K562 (cell line): ENCODE results near the gene USHBP1. TPM values are rescaled to one million over a fixed set of nuclear protein-coding genes. Genes with fewer than 3 reads are reported as not detected.
A peak's percentile ranks its signal among the peaks of the same experiment; 100 is the strongest.

ENCODE experiments used
- C11orf30 ChIP-seq: fragments of 450-650 bp; IDR thresholded peaks from 2 replicates; pipeline ENCODE4 v1.6.1; 2016; ENCODE audit warnings: low read depth, mild to moderate bottlenecking
- CHAMP1 ChIP-seq: fragments of 450-650 bp; IDR thresholded peaks from 2 replicates; pipeline ENCODE4 v1.6.1; 2016; ENCODE audit warnings: mild to moderate bottlenecking
- CTBP1 ChIP-seq: fragments of 450-650 bp; IDR thresholded peaks from 2 replicates; pipeline ENCODE4 v1.6.1; 2016; ENCODE audit warnings: borderline replicate concordance
- DMBX1 ChIP-seq: fragments of 250-450 bp; sonication (Bioruptor Pico); IDR thresholded peaks from 2 replicates; pipeline ENCODE4 v1.8.0; 2022; ENCODE audit warnings: inconsistent platforms, mild to moderate bottlenecking, moderate library complexity, borderline replicate concordance
- FOXJ2 ChIP-seq: fragments of 200-800 bp; sonication (Bioruptor generic); IDR thresholded peaks from 2 replicates; pipeline ENCODE4 v1.6.1; 2016; ENCODE audit warnings: missing genetic modification characterization, missing compliant biosample characterization
- FOXK2 ChIP-seq, 2 experiments: fragments of 450-650 bp; IDR thresholded peaks in 1 of 2; conservative IDR thresholded peaks in 1 of 2; 2 replicates each; pipeline ENCODE4 v1.6.1; 2016; ENCODE audit warnings: low read depth in 2 of 2, mild to moderate bottlenecking in 1 of 2
- HNRNPLL ChIP-seq: fragments of 200-400 bp; formaldehyde crosslinking; IDR thresholded peaks from 2 replicates; pipeline ENCODE4 v1.6.1; 2017; ENCODE audit warnings: low read length, low read depth, mild to moderate bottlenecking; ENCODE audit not compliant: poor library complexity, severe bottlenecking
- JUN ChIP-seq, 2 experiments: sonication (generic) in 1 of 2; formaldehyde crosslinking in 1 of 2; IDR thresholded peaks; 2 replicates each; pipeline versions ENCODE4 v1.6.1 to v1.8.0; 2012 to 2022; ENCODE audit warnings: borderline replicate concordance in 2 of 2, mild to moderate bottlenecking in 2 of 2, improper control_type of control experiment in 1 of 2, low read depth in 1 of 2, low read length in 1 of 2, missing genetic modification reagents in 1 of 2
- KHSRP ChIP-seq: fragments of 450-650 bp; IDR thresholded peaks from 2 replicates; pipeline ENCODE4 v1.6.1; 2017
- PHF20 ChIP-seq: fragments of 450-650 bp; IDR thresholded peaks from 2 replicates; pipeline ENCODE4 v1.6.1; 2018; ENCODE audit not compliant: partially characterized antibody
- PHF8 ChIP-seq: fragments of 200-600 bp; sonication (generic); IDR thresholded peaks from 2 replicates; pipeline ENCODE4 v1.6.1; 2012; ENCODE audit warnings: mixed run types, mild to moderate bottlenecking, inconsistent platforms, low read length, moderate library complexity, borderline replicate concordance
- PYGO2 ChIP-seq: fragments of 450-650 bp; IDR thresholded peaks from 2 replicates; pipeline ENCODE4 v1.6.1; 2016; ENCODE audit warnings: mild to moderate bottlenecking, missing genetic modification characterization, moderate library complexity, missing compliant biosample characterization
- RAD51 ChIP-seq: fragments of 450-650 bp; IDR thresholded peaks from 2 replicates; pipeline ENCODE4 v1.7.1; 2016; ENCODE audit warnings: low read depth, mild to moderate bottlenecking, borderline replicate concordance
- TBL1XR1 ChIP-seq, 2 experiments: IDR thresholded peaks; 2 replicates each; pipeline ENCODE4 v1.6.1; 2012; ENCODE audit warnings: improper control_type of control experiment in 2 of 2, low read length in 2 of 2, mild to moderate bottlenecking in 1 of 2
- ZKSCAN1 ChIP-seq: fragments of 150-350 bp; IDR thresholded peaks from 2 replicates; pipeline ENCODE4 v1.6.1; 2016; ENCODE audit warnings: low read depth, low read length
- polyA plus RNA-seq, 8 experiments: library from polyadenylated mRNA; depleted of rRNA in 4 of 8; stranded (reverse) in 5 of 8; unstranded in 3 of 8; fragments of >200 nt; fragmentation: Nextera tagmentation in 2 of 8; fragmentation: Illumina TruSeq in 1 of 8; extraction: Ambion mirVana in 2 of 8; extraction: Trizol in 1 of 8; gene quantifications; 2 replicates each; pipeline versions ENCODE4 v1.2.1 to v1.2.3, GENCODE V29; 2011 to 2014; ENCODE audit warnings: inconsistent platforms in 1 of 8, missing spikeins in 1 of 8
- total RNA-seq, 7 experiments: library from RNA; depleted of rRNA in 6 of 7; stranded (reverse); fragments of >200 nt in 6 of 7; fragmentation: Illumina TruSeq in 2 of 7; extraction: Trizol in 2 of 7; gene quantifications; 2 replicates each; pipeline versions ENCODE4 v1.2.1 to v1.2.3, GENCODE V29; 2011 to 2021; ENCODE audit warnings: low replicate concordance in 1 of 7
- TF ChIP-seq, protein P1 (sequence below): fragments of 250-450 bp; sonication (Bioruptor Pico); IDR thresholded peaks from 2 replicates; pipeline ENCODE4 v1.5.0; 2020; ENCODE audit warnings: mild to moderate bottlenecking, borderline replicate concordance
- TF ChIP-seq, protein P2 (sequence below), 2 experiments: fragments of 450-650 bp in 1 of 2; sonication (generic) in 1 of 2; formaldehyde crosslinking in 1 of 2; IDR thresholded peaks in 1 of 2; conservative IDR thresholded peaks in 1 of 2; 2 replicates each; pipeline versions ENCODE4 v1.6.1 to v1.8.1; 2016 to 2023; ENCODE audit warnings: mild to moderate bottlenecking in 2 of 2, moderate library complexity in 2 of 2, inconsistent platforms in 1 of 2, missing genetic modification reagents in 1 of 2
- TF ChIP-seq, protein P3 (sequence below): fragments of 200-800 bp; sonication (Bioruptor generic); IDR thresholded peaks from 2 replicates; pipeline ENCODE4 v1.6.1; 2017; ENCODE audit warnings: missing genetic modification characterization, missing compliant biosample characterization

USHBP1 gene
- total and polyA plus RNA-seq, 9 of the 15 experiments (the other 6 are each of a cell fraction or from before 2014, with no cell fraction given), result 0.03 to 0.10 (median 0.05) TPM; not detected in 5

DNA sequence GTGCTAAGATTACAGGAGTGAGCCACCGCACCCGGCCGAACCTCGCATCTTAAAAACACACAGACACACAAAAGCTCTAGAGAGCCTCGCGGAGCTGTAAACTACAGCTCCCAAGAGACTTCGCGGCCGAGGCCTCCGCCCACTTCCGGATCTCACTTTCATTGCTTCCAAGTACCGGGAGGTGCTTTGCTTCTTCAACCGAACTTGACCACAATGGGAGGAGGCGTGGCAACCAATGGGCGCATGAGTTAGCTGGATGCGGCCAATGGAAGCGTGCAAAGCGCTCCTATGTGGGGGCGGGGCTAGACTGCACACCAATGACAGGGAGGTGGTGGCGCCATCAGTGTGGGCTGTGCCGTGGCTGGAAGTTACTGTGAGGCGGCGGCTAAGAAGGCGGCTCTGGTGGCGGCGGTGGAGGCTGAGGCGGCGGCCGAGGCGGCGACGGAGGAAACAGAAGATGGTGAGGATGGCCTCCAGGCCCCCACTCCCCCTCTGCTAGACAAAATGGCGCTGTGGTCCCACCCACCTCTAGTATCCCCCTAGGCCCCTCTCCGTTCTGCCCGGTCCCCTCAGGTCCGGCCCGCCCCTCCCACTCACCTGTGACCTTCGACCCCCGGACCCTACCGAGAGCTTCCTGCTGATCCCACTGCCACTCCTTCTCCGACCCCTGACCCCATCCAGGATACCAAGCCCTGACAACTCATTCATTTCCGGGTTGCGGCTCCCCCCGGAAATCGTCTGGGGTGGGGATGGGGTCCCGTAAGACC lies 44.8 kb upstream of the USHBP1 start, which contains the start of gene DDA1 (continued):
- TF ChIP-seq, protein P1, sequence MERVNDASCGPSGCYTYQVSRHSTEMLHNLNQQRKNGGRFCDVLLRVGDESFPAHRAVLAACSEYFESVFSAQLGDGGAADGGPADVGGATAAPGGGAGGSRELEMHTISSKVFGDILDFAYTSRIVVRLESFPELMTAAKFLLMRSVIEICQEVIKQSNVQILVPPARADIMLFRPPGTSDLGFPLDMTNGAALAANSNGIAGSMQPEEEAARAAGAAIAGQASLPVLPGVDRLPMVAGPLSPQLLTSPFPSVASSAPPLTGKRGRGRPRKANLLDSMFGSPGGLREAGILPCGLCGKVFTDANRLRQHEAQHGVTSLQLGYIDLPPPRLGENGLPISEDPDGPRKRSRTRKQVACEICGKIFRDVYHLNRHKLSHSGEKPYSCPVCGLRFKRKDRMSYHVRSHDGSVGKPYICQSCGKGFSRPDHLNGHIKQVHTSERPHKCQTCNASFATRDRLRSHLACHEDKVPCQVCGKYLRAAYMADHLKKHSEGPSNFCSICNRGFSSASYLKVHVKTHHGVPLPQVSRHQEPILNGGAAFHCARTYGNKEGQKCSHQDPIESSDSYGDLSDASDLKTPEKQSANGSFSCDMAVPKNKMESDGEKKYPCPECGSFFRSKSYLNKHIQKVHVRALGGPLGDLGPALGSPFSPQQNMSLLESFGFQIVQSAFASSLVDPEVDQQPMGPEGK (CRISPR knock-in tag), result no peak
- TF ChIP-seq FOXK2 (conservative IDR thresholded peaks at IDR 0.05 in 1 of 2, IDR thresholded peaks at IDR 0.05 in 1 of 2; ENCODE audit: low read depth in 2 of 2) (peak; percentile 36; a peak in 2 of 4 replicates), PHF20 (no peak), RAD51 (no peak), HNRNPLL (no peak), PHF8 (peak; percentile 78; the same call in 1 of the 2 replicates), PYGO2 (tag) (no peak), DMBX1 (CRISPR knock-in tag) (no peak), CTBP1 (peak; percentile 50; the same call in 1 of the 2 replicates), CHAMP1 (no peak), TBL1XR1 (IDR thresholded peaks at IDR 0.05; ENCODE audit: low read length in 2 of 2) (peak in 1 of 2 experiments; percentile 66; a peak in 1 of 4 replicates), KHSRP (no peak), ZKSCAN1 (no peak), JUN (IDR thresholded peaks at IDR 0.05; ENCODE audit: borderline replicate concordance, low read depth, low read length) (no peak), JUN (CRISPR knock-in tag; IDR thresholded peaks at IDR 0.05; ENCODE audit: borderline replicate concordance) (no peak), C11orf30 (peak; percentile 87), FOXJ2 (tag) (no peak)
- TF ChIP-seq, protein P2, sequence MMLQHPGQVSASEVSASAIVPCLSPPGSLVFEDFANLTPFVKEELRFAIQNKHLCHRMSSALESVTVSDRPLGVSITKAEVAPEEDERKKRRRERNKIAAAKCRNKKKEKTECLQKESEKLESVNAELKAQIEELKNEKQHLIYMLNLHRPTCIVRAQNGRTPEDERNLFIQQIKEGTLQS (IDR thresholded peaks at IDR 0.05), result no peak
- TF ChIP-seq, protein P2 (CRISPR knock-in tag; conservative IDR thresholded peaks at IDR 0.05), result no peak
- TF ChIP-seq, protein P3, sequence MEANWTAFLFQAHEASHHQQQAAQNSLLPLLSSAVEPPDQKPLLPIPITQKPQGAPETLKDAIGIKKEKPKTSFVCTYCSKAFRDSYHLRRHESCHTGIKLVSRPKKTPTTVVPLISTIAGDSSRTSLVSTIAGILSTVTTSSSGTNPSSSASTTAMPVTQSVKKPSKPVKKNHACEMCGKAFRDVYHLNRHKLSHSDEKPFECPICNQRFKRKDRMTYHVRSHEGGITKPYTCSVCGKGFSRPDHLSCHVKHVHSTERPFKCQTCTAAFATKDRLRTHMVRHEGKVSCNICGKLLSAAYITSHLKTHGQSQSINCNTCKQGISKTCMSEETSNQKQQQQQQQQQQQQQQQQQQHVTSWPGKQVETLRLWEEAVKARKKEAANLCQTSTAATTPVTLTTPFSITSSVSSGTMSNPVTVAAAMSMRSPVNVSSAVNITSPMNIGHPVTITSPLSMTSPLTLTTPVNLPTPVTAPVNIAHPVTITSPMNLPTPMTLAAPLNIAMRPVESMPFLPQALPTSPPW (CRISPR knock-in tag), result peak; percentile 75
